ENCODE data around the gene APPBP2. TPM values are rescaled to one million over a fixed set of nuclear protein-coding genes. Genes with fewer than 3 reads are reported as not detected.

APPBP2 gene
- total RNA-seq, 1 experiment from 2014 or later = 25.8 TPM

DNA sequence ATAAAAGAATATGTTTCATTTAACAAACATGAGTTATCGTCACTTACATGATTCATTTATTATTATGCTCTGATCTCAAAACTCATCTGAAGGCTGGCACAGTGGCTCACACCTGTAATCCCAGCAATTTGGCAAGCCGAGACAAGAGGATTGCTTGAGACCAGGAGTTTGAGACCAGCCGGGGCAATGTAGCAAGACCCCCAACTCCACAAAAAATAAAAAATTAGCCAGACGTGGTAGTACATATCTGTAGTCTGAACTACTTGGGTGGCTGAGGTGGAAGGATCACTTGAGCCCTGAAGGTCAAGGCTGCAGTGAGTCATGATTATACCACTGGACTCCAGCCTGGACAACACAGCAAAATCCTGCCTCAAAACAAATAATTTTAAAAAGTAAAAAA is 16.0 kb downstream of the APPBP2 start:
- DNase-seq (ENCODE audit: low read depth, low spot score) (no peak), ATAC-seq (no peak)

DNA sequence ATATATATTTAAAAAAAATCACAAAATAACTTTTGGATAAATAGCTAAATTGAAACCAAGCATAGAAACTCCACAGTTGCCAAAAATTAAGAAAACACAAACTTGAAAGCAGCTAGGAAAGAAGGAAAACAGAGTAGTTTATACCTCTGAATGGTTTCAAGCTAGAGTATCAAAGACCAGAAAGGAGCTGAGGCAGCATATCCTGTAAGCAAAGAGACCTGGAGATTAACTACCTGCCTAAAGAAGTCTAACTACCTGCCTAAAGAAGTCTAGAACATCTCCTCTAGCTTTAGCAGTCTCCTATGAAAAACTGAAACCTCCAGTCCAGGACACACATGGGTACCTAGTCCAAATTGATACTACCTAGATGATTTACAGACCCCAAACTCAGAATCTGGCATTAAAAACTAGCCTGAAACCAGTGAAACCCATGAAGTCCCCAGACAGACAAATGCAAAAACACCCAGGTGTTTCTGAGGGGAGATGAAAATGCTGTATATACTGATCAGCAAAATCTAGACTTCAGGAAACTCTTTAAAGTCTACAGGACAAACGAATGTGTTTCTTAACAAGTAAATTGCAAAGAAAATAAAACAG is 17.6 kb downstream of the APPBP2 start:
- intact Hi-C loops (cut with micrococcal nuclease; ENCODE audit: unreplicated experiment) (no loop called here), in situ Hi-C loops (cut with HindIII; ENCODE audit: low pct_unique_long_range_greater_than_20kb, low sequenced_read_pairs) (no loop called here)

More for the DNA sequence above, 16.0 kb downstream of the APPBP2 start:
- CTCF ChIA-PET = no interaction called here
- Histone ChIP-seq H3K9me3 (ENCODE audit: control insufficient read depth, insufficient read depth, low read depth, low read length) (no peaks in the 10 kb centered on the region), H3K27ac (ENCODE audit: low read length) (no peak overlapping the region), H3K36me3 (ENCODE audit: control insufficient read depth, insufficient read depth, low read length) (no peaks in the 10 kb centered on the region), H3K4me3 (ENCODE audit: low read depth in 2 of 2, low read length in 2 of 2) (no peak overlapping the region), H3K27me3 (ENCODE audit: control insufficient read depth, insufficient read depth, low read length) (no peaks in the 10 kb centered on the region), H3K4me1 (ENCODE audit: control insufficient read depth, insufficient read depth, low read length) (no peaks in the 10 kb centered on the region)
- TF ChIP-seq, protein P1, sequence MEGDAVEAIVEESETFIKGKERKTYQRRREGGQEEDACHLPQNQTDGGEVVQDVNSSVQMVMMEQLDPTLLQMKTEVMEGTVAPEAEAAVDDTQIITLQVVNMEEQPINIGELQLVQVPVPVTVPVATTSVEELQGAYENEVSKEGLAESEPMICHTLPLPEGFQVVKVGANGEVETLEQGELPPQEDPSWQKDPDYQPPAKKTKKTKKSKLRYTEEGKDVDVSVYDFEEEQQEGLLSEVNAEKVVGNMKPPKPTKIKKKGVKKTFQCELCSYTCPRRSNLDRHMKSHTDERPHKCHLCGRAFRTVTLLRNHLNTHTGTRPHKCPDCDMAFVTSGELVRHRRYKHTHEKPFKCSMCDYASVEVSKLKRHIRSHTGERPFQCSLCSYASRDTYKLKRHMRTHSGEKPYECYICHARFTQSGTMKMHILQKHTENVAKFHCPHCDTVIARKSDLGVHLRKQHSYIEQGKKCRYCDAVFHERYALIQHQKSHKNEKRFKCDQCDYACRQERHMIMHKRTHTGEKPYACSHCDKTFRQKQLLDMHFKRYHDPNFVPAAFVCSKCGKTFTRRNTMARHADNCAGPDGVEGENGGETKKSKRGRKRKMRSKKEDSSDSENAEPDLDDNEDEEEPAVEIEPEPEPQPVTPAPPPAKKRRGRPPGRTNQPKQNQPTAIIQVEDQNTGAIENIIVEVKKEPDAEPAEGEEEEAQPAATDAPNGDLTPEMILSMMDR (IDR thresholded peaks at IDR 0.05) = no peak
- TF ChIP-seq, protein P2, sequence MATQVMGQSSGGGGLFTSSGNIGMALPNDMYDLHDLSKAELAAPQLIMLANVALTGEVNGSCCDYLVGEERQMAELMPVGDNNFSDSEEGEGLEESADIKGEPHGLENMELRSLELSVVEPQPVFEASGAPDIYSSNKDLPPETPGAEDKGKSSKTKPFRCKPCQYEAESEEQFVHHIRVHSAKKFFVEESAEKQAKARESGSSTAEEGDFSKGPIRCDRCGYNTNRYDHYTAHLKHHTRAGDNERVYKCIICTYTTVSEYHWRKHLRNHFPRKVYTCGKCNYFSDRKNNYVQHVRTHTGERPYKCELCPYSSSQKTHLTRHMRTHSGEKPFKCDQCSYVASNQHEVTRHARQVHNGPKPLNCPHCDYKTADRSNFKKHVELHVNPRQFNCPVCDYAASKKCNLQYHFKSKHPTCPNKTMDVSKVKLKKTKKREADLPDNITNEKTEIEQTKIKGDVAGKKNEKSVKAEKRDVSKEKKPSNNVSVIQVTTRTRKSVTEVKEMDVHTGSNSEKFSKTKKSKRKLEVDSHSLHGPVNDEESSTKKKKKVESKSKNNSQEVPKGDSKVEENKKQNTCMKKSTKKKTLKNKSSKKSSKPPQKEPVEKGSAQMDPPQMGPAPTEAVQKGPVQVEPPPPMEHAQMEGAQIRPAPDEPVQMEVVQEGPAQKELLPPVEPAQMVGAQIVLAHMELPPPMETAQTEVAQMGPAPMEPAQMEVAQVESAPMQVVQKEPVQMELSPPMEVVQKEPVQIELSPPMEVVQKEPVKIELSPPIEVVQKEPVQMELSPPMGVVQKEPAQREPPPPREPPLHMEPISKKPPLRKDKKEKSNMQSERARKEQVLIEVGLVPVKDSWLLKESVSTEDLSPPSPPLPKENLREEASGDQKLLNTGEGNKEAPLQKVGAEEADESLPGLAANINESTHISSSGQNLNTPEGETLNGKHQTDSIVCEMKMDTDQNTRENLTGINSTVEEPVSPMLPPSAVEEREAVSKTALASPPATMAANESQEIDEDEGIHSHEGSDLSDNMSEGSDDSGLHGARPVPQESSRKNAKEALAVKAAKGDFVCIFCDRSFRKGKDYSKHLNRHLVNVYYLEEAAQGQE (IDR thresholded peaks at IDR 0.05; ENCODE audit: insufficient read depth in 1 of 2, low read depth in 2 of 2, low read length in 1 of 2) = no peak
- TF ChIP-seq TCF7L2 (IDR thresholded peaks at IDR 0.05; ENCODE audit: low read depth, low read length) = no peak
- no peak for TF ChIP-seq POLR2AphosphoS5 (IDR thresholded peaks at IDR 0.05; ENCODE audit: low read depth, low read length)
- no peak for TF ChIP-seq SIN3A (IDR thresholded peaks at IDR 0.05; ENCODE audit: borderline replicate concordance, insufficient read depth, low read depth, low read length)
- in situ Hi-C loops (cut with HindIII; ENCODE audit: low pct_unique_long_range_greater_than_20kb, low sequenced_read_pairs) = no loop called here
- intact Hi-C loops (cut with micrococcal nuclease; ENCODE audit: unreplicated experiment) = no loop called here
- no TSS peak for BruUV-seq (replicated peaks)
- POLR2A ChIA-PET = no interaction called here

More for the DNA sequence above, 17.6 kb downstream of the APPBP2 start:
- Histone ChIP-seq H3K4me1 (ENCODE audit: control insufficient read depth, insufficient read depth, low read length) (no peaks in the 10 kb centered on the region), H3K27me3 (ENCODE audit: control insufficient read depth, insufficient read depth, low read length) (no peaks in the 10 kb centered on the region), H3K27ac (ENCODE audit: low read length) (no peak overlapping the region), H3K9me3 (ENCODE audit: control insufficient read depth, insufficient read depth, low read depth, low read length) (no peaks in the 10 kb centered on the region), H3K4me3 (ENCODE audit: low read depth in 2 of 2, low read length in 2 of 2) (no peak overlapping the region), H3K36me3 (ENCODE audit: control insufficient read depth, insufficient read depth, low read length) (no peaks in the 10 kb centered on the region)
- ATAC-seq = no peak
- BruUV-seq (replicated peaks) = no TSS peak
- TF ChIP-seq TCF7L2 (IDR thresholded peaks at IDR 0.05; ENCODE audit: low read depth, low read length) = no peak
- TF ChIP-seq, protein P1 (IDR thresholded peaks at IDR 0.05) = no peak
- TF ChIP-seq, protein P2 (IDR thresholded peaks at IDR 0.05; ENCODE audit: insufficient read depth in 1 of 2, low read depth in 2 of 2, low read length in 1 of 2) = no peak
- TF ChIP-seq SIN3A (IDR thresholded peaks at IDR 0.05; ENCODE audit: borderline replicate concordance, insufficient read depth, low read depth, low read length) = no peak
- no peak for TF ChIP-seq POLR2AphosphoS5 (IDR thresholded peaks at IDR 0.05; ENCODE audit: low read depth, low read length)
- ChIA-PET CTCF (no interaction called here), POLR2A (interaction anchor here (0.6 to 0.7 kb wide), 2 partner anchors 18 to 27 kb away, joined by 3 to 17 read pairs; no protein-coding TSS in a partner anchor)
- DNase-seq (ENCODE audit: low read depth, low spot score) = no peak
